GM12865 (cell line): Measurements from ENCODE around the gene SANBR.

Source experiments
- DNase-seq: peaks from one replicate; pipeline ENCODE4 v3.0.0; 2010; ENCODE audit warnings: low read depth
- H3K4me3 ChIP-seq: 2 replicates; pipeline ENCODE4 v1.5.1; 2011; ENCODE audit warnings: mild to moderate bottlenecking, low read depth, low read length, control low read depth
- CTCF ChIP-seq: IDR thresholded peaks from 2 replicates; pipeline ENCODE4 v1.5.1; 2011; ENCODE audit warnings: low read length, control low read depth, low read depth, inconsistent platforms; ENCODE audit not compliant: insufficient read depth; ENCODE audit errors: missing control alignments

SANBR gene

GRCh38 chr2:61065714-61066709 is at the start of gene SANBR:
Gene SANBR (plus strand): TSS chr2:61065871. CDS start chr2:61070351, 4,480 bp downstream.
- no peak for TF ChIP-seq CTCF
- peak; percentile 90 for DNase-seq
- peak within 1 kb of the TSS; percentile 85 for H3K4me3 ChIP-seq

DNA sequence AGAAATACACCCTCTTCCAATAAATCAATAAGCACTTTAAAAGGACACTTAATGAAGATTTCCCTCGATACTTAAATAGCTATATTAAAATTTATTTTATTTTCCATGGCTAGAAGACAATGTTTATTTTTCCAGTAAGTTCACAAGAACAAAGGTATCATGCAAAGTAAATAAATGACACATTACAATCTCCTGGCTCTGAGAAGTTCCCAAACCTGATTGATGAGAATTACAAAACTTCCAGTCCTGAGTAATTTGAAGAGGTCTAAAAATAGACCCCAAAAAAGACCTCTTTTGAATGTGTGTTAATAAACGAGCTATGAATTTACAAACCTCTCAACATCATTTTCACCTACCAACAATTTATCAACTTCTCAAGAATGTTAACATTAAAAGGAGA is 49.7 kb upstream of the SANBR start:
- H3K4me3 ChIP-seq: peak overlapping the region; percentile 94
- no peak for TF ChIP-seq CTCF
- no peak for DNase-seq

- peak overlapping the region; percentile 94 for H3K4me3 ChIP-seq
- no peak for TF ChIP-seq CTCF
- peak; percentile 61 for DNase-seq
Measured at GRCh38 chr2:61016392-61017002, 49.2 kb upstream of the SANBR start.

DNA sequence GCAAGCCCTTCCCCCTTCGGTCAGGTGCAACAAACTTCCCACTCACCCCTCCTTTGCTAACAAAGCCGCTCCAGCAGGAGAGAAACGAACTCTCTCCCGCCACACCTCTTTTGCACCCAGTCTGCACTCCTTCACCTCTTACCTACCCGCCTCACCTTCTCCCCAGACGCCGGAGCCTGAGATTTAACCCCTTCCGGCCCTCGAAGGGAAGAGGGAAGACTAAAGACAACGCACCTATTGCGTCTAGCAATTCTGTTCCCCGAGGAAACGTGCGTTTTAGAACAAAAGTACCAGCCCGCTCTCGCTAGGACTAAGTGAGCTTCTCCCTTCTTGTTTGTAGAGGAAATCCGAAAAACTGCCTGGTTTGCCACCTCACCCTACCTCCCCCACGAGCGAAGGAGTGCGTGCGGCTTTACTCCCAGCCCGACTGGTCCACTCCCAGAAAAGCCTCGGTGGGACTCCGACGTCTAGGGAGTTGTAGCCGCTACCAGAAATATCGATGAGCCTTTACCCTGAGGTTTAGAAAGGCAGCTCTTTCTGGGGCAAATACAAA is 48.6 kb upstream of the SANBR start:
- DNase-seq: peak; percentile 87
- peak overlapping the region; percentile 94 for H3K4me3 ChIP-seq
- no peak for TF ChIP-seq CTCF

GRCh38 chr2:61017556-61018317 is 47.9 kb upstream of the SANBR start, which contains the start of the genes PEX13 and PUS10:
Gene PEX13 (plus strand): TSS chr2:61017720. CDS start chr2:61017760, 40 bp downstream.
Gene PUS10 (minus strand): TSS chr2:61018255. CDS start chr2:61011890, 6,365 bp downstream.
- TF ChIP-seq CTCF: no peak
- H3K4me3 ChIP-seq: peak within 1 kb of the TSS; percentile 94
- DNase-seq: peak; percentile 80

GRCh38 chr2:61018318-61018755 is 47.3 kb upstream of the SANBR start:
- no peak for TF ChIP-seq CTCF
- H3K4me3 ChIP-seq: peak overlapping the region; percentile 94
- no peak for DNase-seq
